OCI-LY7 (cell line): ENCODE measurements around the gene PET117. TPM values are rescaled to one million over a fixed set of nuclear protein-coding genes. Genes with fewer than 3 reads are reported as not detected.

Experiments used
- BruUV-seq: library from RNA; stranded (reverse); fragments of 400-500 nt; replicated peaks from 2 replicates; lab custom pipeline; 2021; lab: Mats Ljungman, UMichigan
- CTCF ChIA-PET: fragments of 300-600 bp; sonication (Branson Sonifier 250); formaldehyde crosslinking; loops from one replicate; lab custom pipeline; 2022; ENCODE audit warnings: antibody characterized with exemption; ENCODE audit not compliant: unreplicated experiment; lab: Charles Lee
- POLR2A ChIA-PET: fragments of 300-600 bp; sonication (Branson Sonifier 250); formaldehyde crosslinking; loops from one replicate; lab custom pipeline; 2022; ENCODE audit warnings: antibody characterized with exemption; lab: Charles Lee
- DNase-seq: peaks from one replicate; pipeline ENCODE4 v3.0.0-alpha.2; 2015; ENCODE audit warnings: low spot score
- H2AFZ ChIP-seq: fragments of 200-600 bp; sonication (generic), shearing (Covaris generic); 2 replicates; pipeline ENCODE4 v1.6.1; 2014; ENCODE audit warnings: mild to moderate bottlenecking, antibody characterized with exemption, low read length, moderate library complexity
- H3K27ac ChIP-seq: fragments of 200-600 bp; sonication (generic); 2 replicates; pipeline ENCODE4 v1.5.1; 2014; ENCODE audit warnings: mixed run types, low read depth, mild to moderate bottlenecking, moderate library complexity, low read length, inconsistent platforms; ENCODE audit not compliant: poor library complexity, severe bottlenecking
- H3K36me3 ChIP-seq: fragments of 200-600 bp; sonication (generic); 2 replicates; pipeline ENCODE4 v1.6.1; 2014; ENCODE audit warnings: mild to moderate bottlenecking, antibody characterized with exemption, low read length, moderate library complexity, mixed read lengths; ENCODE audit not compliant: insufficient read depth
- H3K4me1 ChIP-seq: fragments of 200-600 bp; sonication (generic); 2 replicates; pipeline ENCODE4 v1.5.1; 2014; ENCODE audit warnings: mild to moderate bottlenecking, low read length; ENCODE audit not compliant: insufficient read depth, poor library complexity, severe bottlenecking
- H3K4me2 ChIP-seq: fragments of 200-600 bp; sonication (generic); 2 replicates; pipeline ENCODE4 v1.6.1; 2014; ENCODE audit warnings: mild to moderate bottlenecking, low read length
- H3K4me3 ChIP-seq: fragments of 200-600 bp; sonication (generic); 2 replicates; pipeline ENCODE4 v1.5.1; 2014; ENCODE audit warnings: mild to moderate bottlenecking, low read depth, low read length; ENCODE audit not compliant: poor library complexity, severe bottlenecking
- H3K79me2 ChIP-seq: fragments of 200-600 bp; sonication (generic); 2 replicates; pipeline ENCODE4 v1.6.1; 2016; ENCODE audit warnings: low read depth, mild to moderate bottlenecking, low read length, moderate library complexity, mixed read lengths; ENCODE audit not compliant: insufficient read depth
- H3K9me2 ChIP-seq: fragments of 200-600 bp; sonication (generic); 2 replicates; pipeline ENCODE4 v1.6.1; 2016; ENCODE audit warnings: mild to moderate bottlenecking, low read length, mixed read lengths; ENCODE audit not compliant: insufficient read depth
- H3K9me3 ChIP-seq: fragments of 200-600 bp; sonication (generic); 2 replicates; pipeline ENCODE4 v1.6.1; 2014; ENCODE audit warnings: mild to moderate bottlenecking, mixed run types, low read length, mixed read lengths
- H4K20me1 ChIP-seq: fragments of 200-600 bp; sonication (generic); 2 replicates; pipeline ENCODE4 v1.6.1; 2014; ENCODE audit warnings: mild to moderate bottlenecking, antibody characterized with exemption, low read length, moderate library complexity, mixed read lengths; ENCODE audit not compliant: insufficient read depth
- CTCF ChIP-seq: fragments of 200-600 bp; sonication (generic); conservative IDR thresholded peaks from 2 replicates; pipeline ENCODE4 v1.5.1; 2014; ENCODE audit warnings: mild to moderate bottlenecking, antibody characterized with exemption, low read length, moderate library complexity, mixed read lengths
- EZH2phosphoT487 ChIP-seq: fragments of 200-600 bp; sonication (generic); IDR thresholded peaks from 2 replicates; pipeline ENCODE4 v1.6.1; 2018; ENCODE audit warnings: low read depth, borderline replicate concordance, mild to moderate bottlenecking, mixed run types, antibody characterized with exemption, low read length, moderate library complexity, mixed read lengths
- intact Hi-C: fragments of 100-400 bp; cut with micrococcal nuclease; formaldehyde crosslinking; loops from one replicate; pipeline ENCODE4 v1.10.0; 2022; ENCODE audit not compliant: unreplicated experiment
- total RNA-seq, 2 experiments: library from RNA; depleted of rRNA in 1 of 2; stranded (reverse); fragments of >200 nt in 1 of 2; shearing (Covaris generic) in 1 of 2; gene quantifications; 2 replicates each; pipeline ENCODE4 v1.2.3, GENCODE V29; 2014 to 2022

The PET117 gene
- total RNA-seq, 2 experiments from 2014 or later: 13.1 to 20.9 TPM

- no peaks in the 10 kb centered on the region for H3K36me3 ChIP-seq
- no peaks in the 10 kb centered on the region for H4K20me1 ChIP-seq
- no peak overlapping the region for H3K27ac ChIP-seq
- H3K9me3 ChIP-seq: no peaks in the 10 kb centered on the region
- no peak for TF ChIP-seq CTCF
- no peak for TF ChIP-seq EZH2phosphoT487
- no peak for DNase-seq
- H2AFZ ChIP-seq: no peak overlapping the region
- ChIA-PET CTCF (no interaction called here), POLR2A (no interaction called here)
- no peak overlapping the region for H3K4me3 ChIP-seq
- intact Hi-C loops: no loop called here
- H3K4me1 ChIP-seq: no peaks in the 10 kb centered on the region
- BruUV-seq: no TSS peak
- H3K4me2 ChIP-seq: no peak overlapping the region
- H3K9me2 ChIP-seq: no peaks in the 10 kb centered on the region
- H3K79me2 ChIP-seq: no peaks in the 10 kb centered on the region
Observed at GRCh38 chr20:18090044-18090443, 47.6 kb upstream of the PET117 start.

GRCh38 chr20:18090477-18090876, 47.2 kb upstream of the PET117 start:
- Histone ChIP-seq H3K4me1 (no peaks in the 10 kb centered on the region), H3K4me2 (no peak overlapping the region), H2AFZ (no peak overlapping the region), H3K36me3 (no peaks in the 10 kb centered on the region), H3K9me2 (no peaks in the 10 kb centered on the region), H3K27ac (no peak overlapping the region), H3K79me2 (no peaks in the 10 kb centered on the region), H3K9me3 (no peaks in the 10 kb centered on the region), H4K20me1 (no peaks in the 10 kb centered on the region), H3K4me3 (no peak overlapping the region)
- POLR2A ChIA-PET: interaction anchor here (0.7 kb wide), 1 partner anchor 25 kb away, joined by 4 read pairs; no protein-coding TSS in a partner anchor
- intact Hi-C loops: no loop called here
- CTCF ChIA-PET: no interaction called here
- TF ChIP-seq CTCF: no peak
- TF ChIP-seq EZH2phosphoT487: no peak
- BruUV-seq: no TSS peak
- no peak for DNase-seq

- Histone ChIP-seq H2AFZ (no peak overlapping the region), H3K79me2 (no peaks in the 10 kb centered on the region), H3K27ac (no peak overlapping the region), H4K20me1 (no peaks in the 10 kb centered on the region), H3K4me1 (no peaks in the 10 kb centered on the region), H3K36me3 (no peaks in the 10 kb centered on the region), H3K4me3 (no peak overlapping the region), H3K9me2 (no peaks in the 10 kb centered on the region), H3K4me2 (no peak overlapping the region), H3K9me3 (no peaks in the 10 kb centered on the region)
- BruUV-seq: no TSS peak
- no peak for TF ChIP-seq EZH2phosphoT487
- ChIA-PET CTCF (no interaction called here), POLR2A (interaction anchor here (0.9 kb wide), 1 partner anchor 15 kb away, joined by 3 read pairs; no protein-coding TSS in a partner anchor)
- no peak for DNase-seq
- intact Hi-C loops: no loop called here
Observed at GRCh38 chr20:18091623-18092022, 46.0 kb upstream of the PET117 start.
